HG03469 (cell line): ENCODE measurements around the gene CC2D2B.
"Not testable (repeated sequence)": the region's sequence is repeated elsewhere in the genome, so short reads cannot be mapped to it uniquely, and the experiment has no call there.

Source experiments
- ATAC-seq: cut with Tn5 transposase; IDR thresholded peaks from one replicate; pipeline ENCODE4 v1.9.1; 2021; ENCODE audit warnings: mild to moderate bottlenecking, moderate library complexity, moderate number of reproducible peaks; ENCODE audit not compliant: unreplicated experiment

CC2D2B gene

GRCh38 chr10:96014473-96015102, 106.8 kb downstream of the CC2D2B start:
- ATAC-seq: no peak

DNA sequence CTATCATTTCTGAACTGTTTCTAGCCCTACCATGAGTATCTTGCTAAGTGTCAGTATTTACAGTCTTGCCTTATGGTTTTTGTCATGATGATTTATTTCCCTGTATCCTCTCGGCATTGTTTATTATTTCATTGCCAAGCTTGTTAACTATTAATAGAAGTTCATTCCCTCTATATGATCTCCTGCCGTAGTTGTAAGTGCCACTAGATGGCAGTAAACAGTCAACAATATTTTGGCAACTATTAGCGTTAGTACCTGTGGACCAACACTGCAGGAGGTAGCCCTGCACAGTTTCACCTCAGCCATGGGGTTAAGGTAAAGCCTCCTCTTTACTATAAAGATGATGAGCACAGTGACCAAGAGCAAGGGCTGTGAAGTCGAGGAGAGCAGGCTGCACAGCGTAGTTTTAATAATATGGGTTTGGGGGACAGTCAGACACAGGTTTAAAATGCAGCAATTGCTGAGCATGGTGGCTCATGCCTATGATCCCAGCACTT, 109.5 kb downstream of the CC2D2B start:
- ATAC-seq: peak; percentile 48

- ATAC-seq: no peak
Measured at GRCh38 chr10:96021332-96021731, 113.6 kb downstream of the CC2D2B start.

DNA sequence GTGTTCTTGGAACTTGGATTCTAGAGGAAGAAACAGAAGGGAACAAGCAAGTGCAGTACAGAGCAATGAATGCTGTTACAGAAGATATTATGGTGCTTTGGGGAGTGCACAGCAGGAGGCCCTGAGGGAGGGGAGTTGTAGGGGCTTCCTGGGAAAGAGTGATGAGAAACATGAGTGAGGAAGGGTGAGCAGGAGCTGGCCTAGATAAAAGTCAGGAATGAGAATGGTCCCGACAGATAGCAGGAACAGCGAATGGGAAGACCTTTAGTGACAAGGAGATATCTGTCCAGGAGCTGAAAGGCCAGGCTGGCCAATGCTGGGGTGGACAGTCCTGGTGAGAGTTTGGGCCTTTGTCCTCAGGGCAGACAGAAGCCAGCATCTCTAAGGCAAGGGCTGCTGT, 115.0 kb downstream of the CC2D2B start:
- ATAC-seq: no peak

GRCh38 chr10:96023168-96023567, 115.4 kb downstream of the CC2D2B start:
- ATAC-seq: no peak

DNA sequence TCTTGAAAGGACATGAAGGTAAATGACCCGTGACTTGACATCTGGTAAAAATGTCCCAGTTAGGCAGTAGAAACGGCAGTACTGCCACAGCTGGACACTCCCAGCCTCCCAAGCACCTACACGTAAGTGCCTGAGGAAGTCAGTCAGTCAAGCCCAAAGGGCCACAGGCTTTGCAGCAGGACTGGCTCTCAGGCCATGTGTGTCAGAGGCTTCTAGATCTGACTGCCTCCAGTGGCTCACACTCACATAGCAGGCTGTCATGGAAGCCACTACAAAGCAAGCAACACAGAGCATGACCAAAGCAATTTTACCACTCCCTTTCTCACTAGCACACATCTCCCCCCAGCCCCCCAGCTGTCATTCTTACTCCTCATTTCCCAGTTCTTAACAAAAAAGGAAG, 117.8 kb downstream of the CC2D2B start:
- ATAC-seq: no peak

GRCh38 chr10:96034625-96035024, 126.8 kb downstream of the CC2D2B start:
- ATAC-seq: no peak

DNA sequence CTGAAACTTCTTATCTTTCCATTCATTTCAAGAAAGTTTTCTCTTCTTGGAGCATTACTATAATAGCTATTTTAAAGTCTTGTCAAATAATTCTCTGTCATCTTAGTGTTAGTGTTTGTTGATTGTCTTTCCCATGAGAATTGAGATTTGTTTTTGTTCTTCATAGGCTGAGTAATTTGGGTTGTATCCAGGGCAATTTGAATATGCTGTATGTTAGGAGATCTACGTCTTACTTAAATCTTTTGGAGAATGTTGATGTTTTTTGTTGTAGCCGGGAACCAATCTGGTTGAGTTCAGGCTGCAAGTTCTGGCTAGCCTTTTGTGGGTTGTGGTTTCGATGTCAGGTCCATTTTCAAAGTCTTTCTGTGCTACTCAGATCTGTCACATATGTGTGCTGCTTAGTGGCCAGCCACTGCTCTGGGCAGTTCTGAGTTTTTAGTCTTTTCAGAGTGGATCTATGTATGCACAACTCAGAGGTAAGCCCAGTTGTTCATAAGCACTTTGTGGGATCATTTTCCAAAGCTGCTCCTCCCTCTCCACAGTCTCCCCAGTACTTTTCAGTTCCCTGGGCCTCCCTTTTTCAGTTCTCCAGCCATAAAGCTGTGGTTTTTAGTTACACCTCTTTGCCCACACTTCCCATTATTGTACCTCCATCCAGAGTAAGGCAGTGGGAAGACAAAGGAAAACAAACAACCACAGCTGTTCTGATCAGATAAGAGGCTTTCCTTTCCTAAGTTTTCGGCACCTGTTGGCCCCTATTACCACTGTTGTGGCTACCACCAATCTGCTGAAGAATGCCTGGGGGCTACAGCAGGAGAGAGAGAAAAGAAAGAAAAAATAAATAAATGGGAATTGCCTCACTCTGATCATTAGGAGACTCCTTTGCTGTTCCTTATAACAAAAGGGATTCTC, 131.0 kb downstream of the CC2D2B start:
- ATAC-seq: no peak

DNA sequence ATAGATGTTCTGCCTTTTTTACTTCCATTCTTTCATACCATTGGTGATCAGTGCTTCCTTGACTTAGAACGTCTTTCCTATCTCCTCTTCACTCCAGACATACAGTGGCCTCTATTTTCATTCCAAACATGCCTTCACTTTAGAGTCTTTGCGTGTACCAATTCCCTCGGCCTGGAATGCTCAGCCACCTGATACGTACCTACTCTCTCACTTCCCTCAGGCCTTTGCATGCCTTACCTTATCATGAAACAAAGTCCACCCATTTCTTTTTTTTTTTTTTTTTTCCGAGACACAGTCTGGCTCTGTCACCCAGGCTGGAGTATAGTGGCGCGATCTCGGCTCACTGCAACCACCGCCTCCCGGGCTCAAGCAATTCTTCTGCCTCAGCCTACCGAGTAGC, 133.4 kb downstream of the CC2D2B start:
- ATAC-seq: no peak

- ATAC-seq: peak; percentile 78
Measured at GRCh38 chr10:96043033-96043892, 135.5 kb downstream of the CC2D2B start, which contains the start of gene CCNJ. Gene CCNJ (plus strand): TSS chr10:96043583. CDS start chr10:96044394, 811 bp downstream.

DNA sequence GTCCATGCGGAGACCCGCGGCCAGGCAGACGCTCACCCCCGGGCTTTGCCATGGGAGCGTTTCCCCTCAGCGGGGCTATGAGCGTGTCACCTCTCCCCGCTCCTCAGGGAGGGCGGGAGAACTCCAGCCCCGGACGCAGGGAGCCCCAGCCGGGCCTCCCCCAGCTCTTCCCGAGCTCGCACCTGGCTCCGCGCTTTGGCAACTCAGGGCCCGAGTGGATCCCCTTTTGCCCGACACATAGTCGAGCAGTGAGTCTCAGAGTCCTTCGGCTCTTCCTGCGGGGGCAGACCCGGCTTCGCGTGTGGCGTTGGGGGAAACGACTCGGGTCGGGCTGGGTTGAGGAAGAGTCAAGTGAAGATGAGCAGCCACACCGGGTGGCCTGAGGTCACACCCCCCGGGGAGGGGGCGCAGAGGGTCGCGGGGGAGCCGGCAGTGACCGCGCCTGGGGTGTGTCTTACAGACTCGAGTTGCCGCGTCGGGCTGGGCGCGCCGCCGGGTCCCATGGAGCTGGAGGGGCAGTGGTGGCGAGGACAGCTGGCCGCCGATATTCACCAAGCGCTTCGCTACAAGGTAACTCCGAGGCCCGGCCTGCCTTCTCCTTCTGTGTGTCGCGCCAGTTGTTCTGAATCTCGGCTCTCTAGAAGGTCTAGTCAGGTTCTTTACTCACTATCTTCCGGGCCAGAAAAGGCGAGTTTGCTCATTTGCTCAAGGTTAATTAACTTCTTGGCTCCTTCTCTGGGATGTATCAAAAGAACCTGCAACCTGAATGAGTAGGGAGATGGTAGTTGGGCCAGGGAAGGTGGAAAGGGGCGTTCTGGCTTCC, 136.3 kb downstream of the CC2D2B start:
- peak; percentile 10 for ATAC-seq

- ATAC-seq: no peak
Measured at GRCh38 chr10:96044736-96045135, 137.0 kb downstream of the CC2D2B start.

DNA sequence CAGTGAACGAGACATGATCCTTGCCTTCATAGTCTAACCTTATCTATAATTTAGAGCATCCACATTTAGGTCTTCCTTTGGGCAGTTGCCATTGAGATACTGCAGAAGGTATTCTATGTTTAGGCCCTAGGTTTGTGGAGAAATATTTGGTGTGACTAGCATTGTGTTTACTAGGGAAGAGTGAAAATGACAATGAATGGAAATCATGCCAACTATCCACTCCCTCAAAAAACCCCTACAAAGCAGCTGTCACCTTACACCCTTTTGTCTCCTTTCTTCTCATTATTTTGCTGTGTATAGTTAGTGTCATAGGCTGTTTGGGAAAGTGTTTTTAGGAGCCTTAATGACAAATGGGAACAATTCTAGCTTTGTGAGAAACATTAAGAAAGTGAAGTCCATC, 138.8 kb downstream of the CC2D2B start:
- no peak for ATAC-seq

DNA sequence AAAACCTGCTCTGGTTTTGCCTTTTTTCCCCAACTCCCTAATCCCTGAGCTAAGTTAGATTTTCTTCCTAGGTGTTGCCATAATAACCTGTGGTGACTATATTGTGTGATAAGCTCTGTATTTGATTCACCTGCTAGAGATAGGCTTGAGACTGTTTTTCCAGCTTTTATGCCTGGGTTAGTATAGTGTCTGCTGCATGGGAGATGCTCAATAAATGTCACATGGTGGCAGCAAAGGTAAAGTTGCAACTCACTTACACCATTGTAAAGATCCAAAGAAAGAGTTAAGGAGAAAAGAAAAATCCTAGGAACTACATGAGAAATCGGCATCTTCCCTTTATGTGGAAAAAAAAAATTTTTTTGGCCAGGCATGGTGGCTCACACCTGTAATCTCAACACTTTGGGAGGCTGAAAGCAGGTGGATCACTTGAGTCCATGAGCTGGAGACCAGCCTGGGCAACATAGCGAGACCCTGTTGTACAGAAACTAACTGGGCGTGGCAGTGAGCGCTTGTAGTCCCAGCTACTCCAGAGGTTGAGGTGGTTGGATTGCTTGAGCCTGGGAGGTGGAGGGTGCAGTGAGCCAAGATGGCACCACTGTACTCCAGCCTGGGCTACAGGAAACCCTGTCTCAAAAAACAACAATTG, 139.4 kb downstream of the CC2D2B start:
- ATAC-seq: no peak

GRCh38 chr10:96047925-96048324, 140.2 kb downstream of the CC2D2B start:
- ATAC-seq: not testable (repeated sequence)

- ATAC-seq: no peak
Measured at GRCh38 chr10:96049340-96049739, 141.6 kb downstream of the CC2D2B start.

GRCh38 chr10:96053985-96054384, 146.2 kb downstream of the CC2D2B start:
- ATAC-seq: no peak

DNA sequence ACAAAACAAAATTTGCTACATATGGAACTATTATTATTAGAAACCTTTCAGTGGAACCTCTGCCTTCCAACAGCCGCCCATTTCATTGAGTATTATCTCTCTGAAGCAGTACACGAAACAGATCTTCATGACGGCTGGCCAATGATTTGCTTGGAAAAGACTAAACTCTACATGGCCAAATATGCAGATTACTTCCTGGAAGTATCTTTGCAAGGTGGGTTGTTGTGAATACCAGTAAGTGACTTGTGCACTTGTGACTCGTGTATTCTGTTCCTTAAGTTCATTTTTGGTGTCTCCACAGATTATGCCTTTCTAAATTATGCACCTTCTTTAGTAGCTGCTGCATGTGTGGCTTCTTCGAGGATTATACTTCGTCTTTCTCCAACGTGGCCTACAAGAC, 149.0 kb downstream of the CC2D2B start:
- no peak for ATAC-seq

DNA sequence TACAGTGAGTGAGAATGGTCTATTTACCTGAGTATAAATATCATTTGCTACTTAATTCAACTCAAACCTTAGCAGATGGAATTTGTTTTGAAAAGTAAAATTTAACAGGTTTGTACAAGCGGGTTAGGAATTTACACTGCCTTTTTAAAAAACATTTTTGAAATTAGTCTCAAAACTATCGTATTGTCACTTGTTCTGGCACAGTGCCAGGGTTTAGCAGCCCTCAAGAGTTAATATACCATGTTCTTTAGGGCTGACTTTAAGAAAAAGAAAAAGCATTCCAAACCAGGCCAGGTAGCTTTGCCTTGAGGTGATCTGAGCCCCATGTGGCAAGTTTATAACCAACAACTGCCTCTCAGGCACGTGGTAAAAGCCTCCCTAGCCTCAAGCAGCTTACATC, 153.5 kb downstream of the CC2D2B start:
- no peak for ATAC-seq

DNA sequence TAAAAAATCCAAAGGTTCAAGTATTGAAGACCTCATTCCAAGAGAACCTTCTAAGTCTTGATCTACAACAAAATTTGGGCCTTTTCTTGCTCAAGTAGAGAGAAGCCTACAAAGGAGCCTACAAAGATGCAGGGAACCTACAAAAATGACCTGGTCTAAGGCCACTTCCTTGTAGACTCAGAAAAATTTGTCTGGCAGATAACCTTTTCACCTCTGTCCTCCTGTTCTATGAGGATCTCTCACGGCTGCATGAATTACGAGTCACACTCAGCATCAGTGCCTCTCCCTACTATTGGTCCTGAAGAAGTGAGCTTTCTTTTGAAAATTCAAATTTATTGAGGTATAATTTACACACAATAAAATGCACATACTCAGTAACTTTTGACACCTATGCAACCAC, 164.9 kb downstream of the CC2D2B start:
- ATAC-seq: no peak
